ENCODE data around the gene ATP6V0A4.
"Not testable (repeated sequence)": the region's sequence is repeated elsewhere in the genome, so short reads cannot be mapped to it uniquely, and the experiment has no call there.

The ATP6V0A4 gene

GRCh38 chr7:138697535-138698182 is 100.3 kb downstream of the ATP6V0A4 start:
- no peak for DNase-seq

GRCh38 chr7:138695776-138696175 is 102.2 kb downstream of the ATP6V0A4 start:
- not testable (repeated sequence) for DNase-seq

GRCh38 chr7:138695106-138695505 is 102.9 kb downstream of the ATP6V0A4 start:
- no peak for DNase-seq

- DNase-seq = no peak
Observed at GRCh38 chr7:138691178-138691577, 106.8 kb downstream of the ATP6V0A4 start.

GRCh38 chr7:138690495-138690894 is 107.5 kb downstream of the ATP6V0A4 start:
- DNase-seq = no peak

- DNase-seq = not testable (repeated sequence)
Observed at GRCh38 chr7:138688037-138688436, 110.0 kb downstream of the ATP6V0A4 start.

- no peak for DNase-seq
Observed at GRCh38 chr7:138684340-138684739, 113.7 kb downstream of the ATP6V0A4 start.

GRCh38 chr7:138679793-138680192 is 118.2 kb downstream of the ATP6V0A4 start:
- DNase-seq = no peak

- DNase-seq = no peak
Observed at GRCh38 chr7:138670594-138670993, 127.4 kb downstream of the ATP6V0A4 start.

GRCh38 chr7:138669364-138669763 is 128.6 kb downstream of the ATP6V0A4 start:
- DNase-seq = no peak

GRCh38 chr7:138668946-138669345 is 129.1 kb downstream of the ATP6V0A4 start:
- no peak for DNase-seq

GRCh38 chr7:138668229-138668596 is 129.8 kb downstream of the ATP6V0A4 start:
- no peak for DNase-seq

- no peak for DNase-seq
Observed at GRCh38 chr7:138667535-138668228, 130.3 kb downstream of the ATP6V0A4 start.

GRCh38 chr7:138666385-138666784 is 131.6 kb downstream of the ATP6V0A4 start:
- DNase-seq = no peak

GRCh38 chr7:138665669-138666140 is 132.3 kb downstream of the ATP6V0A4 start:
- DNase-seq = no peak

- no peak for DNase-seq
Observed at GRCh38 chr7:138665249-138665648, 132.7 kb downstream of the ATP6V0A4 start.

GRCh38 chr7:138663725-138664710 is 134.0 kb downstream of the ATP6V0A4 start:
- no peak for DNase-seq

GRCh38 chr7:138662991-138663320 is 135.0 kb downstream of the ATP6V0A4 start:
- DNase-seq = no peak

GRCh38 chr7:138662076-138662990 is 135.7 kb downstream of the ATP6V0A4 start:
- DNase-seq = no peak

- no peak for DNase-seq
Observed at GRCh38 chr7:138661069-138661635, 136.8 kb downstream of the ATP6V0A4 start.

GRCh38 chr7:138658889-138659288 is 139.1 kb downstream of the ATP6V0A4 start:
- no peak for DNase-seq

GRCh38 chr7:138657854-138658386 is 140.1 kb downstream of the ATP6V0A4 start:
- DNase-seq = no peak
